Stimulated activated CD4-positive, alpha-beta T cell treated with anti-CD3 and anti-CD28 coated beads, Interleukin-12 subunit alpha, Interleukin-12 subunit beta, amount 100 ng/mL, for 24 hours (primary cell): ENCODE results near the gene TMEM44.
"Not testable (repeated sequence)": the region's sequence is repeated elsewhere in the genome, so short reads cannot be mapped to it uniquely, and the experiment has no call there.

ENCODE experiments used
- DNase-seq, 2 experiments: peaks; one replicate each; pipeline ENCODE4 v3.0.0-alpha.2; 2020; ENCODE audit warnings: low read depth in 2 of 2

Gene TMEM44

GRCh38 chr3:194555175-194556062 lies 77.8 kb downstream of the TMEM44 start:
- no peak for DNase-seq

- DNase-seq, result no peak
Measured at GRCh38 chr3:194554473-194555123, 78.6 kb downstream of the TMEM44 start.

GRCh38 chr3:194552327-194552949 lies 80.8 kb downstream of the TMEM44 start:
- no peak for DNase-seq

- no peak for DNase-seq
Measured at GRCh38 chr3:194549853-194550252, 83.4 kb downstream of the TMEM44 start.

DNA sequence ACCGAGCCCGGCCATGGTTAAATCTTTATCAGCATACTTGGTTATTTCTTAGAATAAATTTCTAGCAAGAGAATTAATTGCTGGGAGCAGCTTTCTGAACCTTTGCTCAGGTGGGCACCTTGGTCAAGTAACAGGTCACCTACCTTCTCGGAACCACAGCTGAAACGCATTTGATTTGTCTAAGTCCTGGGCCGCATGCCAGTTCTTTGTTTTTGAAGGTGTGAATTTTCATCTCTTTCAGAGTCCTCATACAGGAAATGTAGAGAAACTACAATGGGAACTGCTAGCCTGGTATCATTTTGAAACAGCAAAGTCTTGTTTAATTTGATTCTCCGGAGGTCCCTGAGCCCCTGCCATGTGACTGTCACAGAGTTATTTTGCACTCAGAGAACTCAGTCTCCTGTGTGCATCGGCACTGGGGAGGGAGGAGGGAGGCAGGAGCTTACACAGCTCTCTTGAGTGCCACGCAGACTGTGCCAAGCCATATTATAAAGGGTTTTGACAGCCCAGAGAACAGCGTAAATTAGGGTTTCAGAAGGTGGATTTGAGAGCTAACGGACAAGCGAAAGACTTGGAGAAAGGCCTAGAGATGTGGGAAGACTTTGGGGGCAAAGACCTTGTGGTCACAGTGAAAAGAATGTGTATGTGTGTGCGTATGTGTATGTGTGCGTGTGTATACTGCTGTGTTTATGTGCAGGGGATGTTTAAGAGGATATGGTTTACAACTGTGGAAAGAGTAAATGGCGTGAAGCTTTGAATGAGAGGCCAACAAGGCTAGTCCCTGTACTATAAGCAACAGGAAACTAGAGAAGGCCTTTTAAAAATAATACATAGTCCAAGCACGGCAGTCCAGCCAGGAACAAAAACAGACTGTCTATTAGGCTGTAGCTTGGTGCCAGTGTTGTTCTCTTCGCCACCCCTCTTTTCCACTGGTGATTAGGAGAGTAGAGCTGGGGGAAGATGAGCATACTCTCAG lies 84.6 kb downstream of the TMEM44 start:
- DNase-seq, result no peak

GRCh38 chr3:194547042-194547441 lies 86.2 kb downstream of the TMEM44 start:
- no peak for DNase-seq

GRCh38 chr3:194545538-194545937 lies 87.7 kb downstream of the TMEM44 start:
- DNase-seq, result not testable (repeated sequence)

DNA sequence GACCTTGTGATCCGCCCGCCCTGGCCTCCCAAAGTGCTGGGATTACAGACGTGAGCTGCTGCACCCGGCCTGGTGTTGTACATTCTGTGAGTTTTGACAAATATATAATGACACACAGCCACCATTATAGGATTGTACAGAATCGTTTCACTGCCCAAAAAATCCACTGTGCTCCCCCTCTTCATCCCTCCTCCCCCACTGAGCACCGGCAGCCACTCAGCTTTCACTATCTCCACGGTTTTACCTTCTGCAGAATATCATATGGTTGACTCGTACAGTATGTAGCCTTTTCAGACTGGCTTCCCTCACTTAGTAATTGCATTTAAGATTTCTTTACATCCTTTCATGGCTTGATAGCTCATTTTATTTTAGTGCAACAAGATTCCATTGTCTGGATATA lies 89.7 kb downstream of the TMEM44 start:
- DNase-seq, result no peak

DNA sequence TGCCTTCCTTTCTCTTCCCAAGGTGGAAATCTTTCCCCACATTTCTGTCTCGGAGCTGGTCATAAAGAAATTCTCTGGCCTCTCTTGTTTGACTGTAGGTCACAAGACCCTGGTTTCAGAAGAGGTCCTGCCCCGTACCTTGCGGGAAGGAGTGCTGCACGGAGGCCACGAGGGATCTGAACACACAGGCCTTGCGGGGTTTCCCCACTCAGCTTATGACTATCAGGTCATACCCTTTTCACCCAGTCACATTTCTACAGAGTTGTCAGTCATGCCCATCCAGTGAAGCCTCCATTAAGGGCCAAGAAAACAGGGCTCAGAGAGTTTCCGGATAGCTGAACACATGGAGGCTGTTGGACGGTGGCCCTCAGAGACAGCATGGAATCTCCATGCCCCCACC lies 91.7 kb downstream of the TMEM44 start:
- DNase-seq, result no peak

DNA sequence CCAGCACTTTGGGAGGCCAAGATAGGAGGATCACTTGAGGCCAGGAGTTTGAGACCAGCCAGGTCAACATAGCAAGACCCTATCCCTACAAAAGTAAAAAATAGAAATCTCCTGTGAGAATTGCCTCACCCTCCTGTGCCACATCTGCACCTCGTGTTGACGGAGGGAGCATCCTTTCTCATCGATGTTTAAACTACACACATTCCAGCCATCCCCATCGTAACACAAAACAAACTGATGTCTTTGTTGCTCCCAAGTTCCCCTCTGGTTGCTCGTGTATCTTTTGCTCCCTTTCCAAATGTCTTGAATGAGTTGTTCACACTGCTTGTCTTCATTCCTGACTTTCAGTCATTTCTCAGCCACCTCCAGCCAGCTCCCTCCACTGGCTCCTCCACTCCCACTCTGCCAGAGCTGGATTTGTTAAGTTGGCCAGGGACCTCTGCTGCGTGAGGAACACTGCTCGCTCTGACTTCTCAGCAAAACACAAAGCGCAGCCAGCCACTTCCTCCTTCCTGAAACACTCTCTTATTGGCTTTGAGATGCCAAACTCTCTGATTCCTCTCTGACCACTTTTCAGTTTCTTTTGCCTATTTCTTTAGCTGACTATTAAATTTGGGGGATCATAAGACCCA lies 92.8 kb downstream of the TMEM44 start:
- DNase-seq, result no peak

DNA sequence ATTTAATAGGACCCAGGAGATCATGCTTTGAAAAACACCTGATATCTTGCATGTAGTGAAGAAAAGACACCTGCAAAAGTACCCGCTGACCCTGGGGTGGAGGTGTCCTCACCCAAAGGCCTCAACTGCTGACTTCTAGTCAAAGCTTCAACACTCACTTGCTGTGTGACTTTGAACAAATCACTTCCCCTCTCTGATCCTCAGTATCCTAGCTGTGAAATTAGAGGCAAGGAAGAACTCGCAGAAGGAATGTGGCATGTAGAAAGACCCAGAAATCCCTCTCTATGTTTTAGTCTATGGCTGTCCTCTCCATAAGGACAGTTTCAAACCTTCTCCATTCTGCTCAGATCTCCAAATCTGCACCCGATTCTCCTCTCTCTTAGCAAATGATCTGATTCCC lies 93.7 kb downstream of the TMEM44 start:
- no peak for DNase-seq

DNA sequence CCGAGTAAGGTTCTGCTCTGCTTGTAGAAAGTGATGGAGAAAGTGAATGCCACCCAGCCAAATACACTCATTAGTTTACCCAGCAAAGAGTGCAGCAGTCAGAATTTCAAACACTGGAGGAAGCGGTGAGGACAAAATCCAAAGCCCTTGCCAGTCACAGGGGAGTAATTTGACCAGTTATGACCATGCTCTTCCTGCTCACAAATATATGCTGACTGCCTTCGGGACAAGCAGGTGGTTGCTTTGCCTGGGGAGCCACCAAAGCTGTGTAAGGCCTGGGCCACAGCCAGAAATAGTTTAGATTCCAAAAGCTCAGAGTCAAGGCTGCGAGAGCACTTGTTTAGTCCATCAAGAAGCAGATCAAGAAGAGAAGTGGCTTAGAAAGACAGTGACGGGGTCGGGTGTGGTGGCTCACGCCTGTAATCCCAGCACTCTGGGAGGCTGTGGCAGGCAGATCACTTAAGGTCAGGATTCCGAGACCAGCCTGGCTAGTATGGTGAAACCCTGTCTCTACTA lies 95.4 kb downstream of the TMEM44 start:
- no peak for DNase-seq
